Measurements from ENCODE around the gene ERC2.

DNA sequence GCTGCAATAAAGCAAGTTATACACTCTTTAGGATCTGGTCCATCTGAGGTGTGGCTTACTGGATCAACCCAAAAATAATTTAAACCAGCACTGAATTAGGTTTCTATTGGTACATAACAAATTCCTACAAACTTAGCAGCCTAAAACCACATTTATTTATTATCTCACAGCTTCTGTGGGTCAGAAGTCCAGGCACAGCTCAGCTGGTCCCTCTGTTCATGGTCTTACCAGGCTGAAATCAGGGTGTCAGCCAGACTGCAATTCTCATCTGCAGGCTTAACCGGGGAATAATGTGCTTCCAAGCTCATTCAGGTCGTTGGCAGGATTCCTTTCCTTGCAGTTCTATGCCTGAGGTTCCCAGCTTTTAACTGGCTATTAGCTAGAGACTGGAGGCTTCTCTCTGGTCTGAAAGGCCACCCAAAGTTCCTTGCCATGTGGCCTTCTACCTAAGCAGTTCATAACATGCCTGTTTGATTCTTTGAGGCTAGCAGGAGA lies 503.7 kb downstream of the ERC2 start:
- TF ChIP-seq, protein P1, sequence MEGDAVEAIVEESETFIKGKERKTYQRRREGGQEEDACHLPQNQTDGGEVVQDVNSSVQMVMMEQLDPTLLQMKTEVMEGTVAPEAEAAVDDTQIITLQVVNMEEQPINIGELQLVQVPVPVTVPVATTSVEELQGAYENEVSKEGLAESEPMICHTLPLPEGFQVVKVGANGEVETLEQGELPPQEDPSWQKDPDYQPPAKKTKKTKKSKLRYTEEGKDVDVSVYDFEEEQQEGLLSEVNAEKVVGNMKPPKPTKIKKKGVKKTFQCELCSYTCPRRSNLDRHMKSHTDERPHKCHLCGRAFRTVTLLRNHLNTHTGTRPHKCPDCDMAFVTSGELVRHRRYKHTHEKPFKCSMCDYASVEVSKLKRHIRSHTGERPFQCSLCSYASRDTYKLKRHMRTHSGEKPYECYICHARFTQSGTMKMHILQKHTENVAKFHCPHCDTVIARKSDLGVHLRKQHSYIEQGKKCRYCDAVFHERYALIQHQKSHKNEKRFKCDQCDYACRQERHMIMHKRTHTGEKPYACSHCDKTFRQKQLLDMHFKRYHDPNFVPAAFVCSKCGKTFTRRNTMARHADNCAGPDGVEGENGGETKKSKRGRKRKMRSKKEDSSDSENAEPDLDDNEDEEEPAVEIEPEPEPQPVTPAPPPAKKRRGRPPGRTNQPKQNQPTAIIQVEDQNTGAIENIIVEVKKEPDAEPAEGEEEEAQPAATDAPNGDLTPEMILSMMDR (IDR thresholded peaks at IDR 0.05): no peak
- no peak for TF ChIP-seq EP300 (IDR thresholded peaks at IDR 0.05)
- TF ChIP-seq POLR2AphosphoS5 (IDR thresholded peaks at IDR 0.05): no peak
- no peak for TF ChIP-seq POLR2A (IDR thresholded peaks at IDR 0.05)

Data from upper lobe of left lung (tissue), 4 donors.